NCI-H82 treated with DMSO at 0.1 percent for 48 hours (cell line): ENCODE data around the gene RCC1.
"Not testable (repeated sequence)": the region's sequence is repeated elsewhere in the genome, so short reads cannot be mapped to it uniquely, and the experiment has no call there.

ENCODE experiments used
- DNase-seq: peaks from one replicate; lab custom pipeline; 2025; ENCODE audit not compliant: unreplicated experiment; lab: John Stamatoyannopoulos, UW

Gene RCC1

GRCh38 chr1:28541414-28542015 lies 35.7 kb downstream of the RCC1 start:
- not testable (repeated sequence) for DNase-seq

- no peak for DNase-seq
These were observed 39.4 kb downstream of the RCC1 start for GRCh38 chr1:28545246-28545628.

GRCh38 chr1:28548318-28548717 lies 42.5 kb downstream of the RCC1 start:
- no peak for DNase-seq

GRCh38 chr1:28551381-28551780 lies 45.5 kb downstream of the RCC1 start:
- no peak for DNase-seq

GRCh38 chr1:28552758-28553663 lies 47.2 kb downstream of the RCC1 start, which contains the start of gene TRNAU1AP:
Gene TRNAU1AP, plus strand, starts transcription at chr1:28553085. Its CDS starts 26 bp downstream, at chr1:28553111.
- peak; percentile 92 for DNase-seq

- DNase-seq: no peak
These were observed 55.0 kb downstream of the RCC1 start for GRCh38 chr1:28560886-28561285.

GRCh38 chr1:28564310-28564709 lies 58.5 kb downstream of the RCC1 start:
- DNase-seq: no peak

- DNase-seq: no peak
These were observed 59.2 kb downstream of the RCC1 start for GRCh38 chr1:28565040-28565439.

- DNase-seq: no peak
These were observed 59.9 kb downstream of the RCC1 start for GRCh38 chr1:28565726-28566125.

- no peak for DNase-seq
These were observed 61.1 kb downstream of the RCC1 start for GRCh38 chr1:28566931-28567330.

- no peak for DNase-seq
These were observed 66.1 kb downstream of the RCC1 start for GRCh38 chr1:28571911-28572310.

- not testable (repeated sequence) for DNase-seq
These were observed 67.0 kb downstream of the RCC1 start for GRCh38 chr1:28572891-28573290.

- DNase-seq: no peak
These were observed 67.7 kb downstream of the RCC1 start for GRCh38 chr1:28573564-28573963.

GRCh38 chr1:28577052-28577678 lies 71.3 kb downstream of the RCC1 start:
- DNase-seq: no peak

GRCh38 chr1:28577738-28578536 lies 72.1 kb downstream of the RCC1 start:
- no peak for DNase-seq

GRCh38 chr1:28578696-28579218 lies 72.9 kb downstream of the RCC1 start:
- no peak for DNase-seq

GRCh38 chr1:28579401-28579800 lies 73.6 kb downstream of the RCC1 start:
- DNase-seq: no peak

- DNase-seq: no peak
These were observed 75.1 kb downstream of the RCC1 start for GRCh38 chr1:28580722-28581530.

GRCh38 chr1:28581531-28582247 lies 75.8 kb downstream of the RCC1 start:
- DNase-seq: peak; percentile 93
